H9 (cell line): Measurements from ENCODE around the gene USH2A. TPM values are rescaled to one million over a fixed set of nuclear protein-coding genes. Genes with fewer than 3 reads are reported as not detected.

Experiments
- DNase-seq: peaks from one replicate; pipeline ENCODE4 v3.0.0-alpha.2; 2017
- H2AFZ ChIP-seq: one replicate; pipeline ENCODE4 v1.6.1; 2013; ENCODE audit warnings: mild to moderate bottlenecking, low read length, control low read depth, moderate library complexity
- H2AK5ac ChIP-seq: 2 replicates; pipeline ENCODE4 v1.6.1; 2013; ENCODE audit warnings: low read length, control low read depth, mixed read lengths; ENCODE audit not compliant: insufficient read length
- H2BK120ac ChIP-seq: one replicate; pipeline ENCODE4 v1.6.1; 2013; ENCODE audit warnings: low read depth, mild to moderate bottlenecking, low read length, control low read depth, inconsistent platforms; ENCODE audit not compliant: poor library complexity, severe bottlenecking
- H2BK12ac ChIP-seq: 2 replicates; pipeline ENCODE4 v1.6.1; 2013; ENCODE audit warnings: low read length, control low read depth, mixed read lengths, low read depth; ENCODE audit not compliant: insufficient read length
- H2BK15ac ChIP-seq: 2 replicates; pipeline ENCODE4 v1.6.1; 2013; ENCODE audit warnings: low read depth, low read length, control low read depth
- H2BK20ac ChIP-seq: one replicate; pipeline ENCODE4 v1.6.1; 2013; ENCODE audit warnings: low read depth, mild to moderate bottlenecking, low read length, control low read depth, inconsistent platforms; ENCODE audit not compliant: poor library complexity, severe bottlenecking
- H2BK5ac ChIP-seq: 2 replicates; pipeline ENCODE4 v1.6.1; 2013; ENCODE audit warnings: low read length, control low read depth, mixed read lengths; ENCODE audit not compliant: insufficient read length
- H3K14ac ChIP-seq: 2 replicates; pipeline ENCODE4 v1.6.1; 2013; ENCODE audit warnings: low read length, control low read depth; ENCODE audit not compliant: insufficient read depth
- H3K18ac ChIP-seq: 2 replicates; pipeline ENCODE4 v1.6.1; 2013; ENCODE audit warnings: low read depth, mild to moderate bottlenecking, mixed read lengths, low read length, control low read depth; ENCODE audit not compliant: insufficient read length
- H3K23ac ChIP-seq: 2 replicates; pipeline ENCODE4 v1.6.1; 2013; ENCODE audit warnings: low read length, control low read depth, mixed read lengths, low read depth; ENCODE audit not compliant: insufficient read length
- H3K23me2 ChIP-seq: 2 replicates; pipeline ENCODE4 v1.6.1; 2013; ENCODE audit warnings: low read depth, mild to moderate bottlenecking, mixed read lengths, low read length, control low read depth; ENCODE audit not compliant: insufficient read length, poor library complexity, severe bottlenecking
- H3K27ac ChIP-seq: 2 replicates; pipeline ENCODE4 v1.5.1; 2013; ENCODE audit warnings: low read length, control low read depth, mixed read lengths, low read depth; ENCODE audit not compliant: insufficient read length
- H3K27me3 ChIP-seq: 2 replicates; pipeline ENCODE4 v1.6.1; 2013; ENCODE audit warnings: low read length, control low read depth, inconsistent platforms; ENCODE audit not compliant: insufficient read depth
- H3K4ac ChIP-seq: 2 replicates; pipeline ENCODE4 v1.6.1; 2013; ENCODE audit warnings: low read depth, mild to moderate bottlenecking, control low read depth, inconsistent platforms, low read length, moderate library complexity
- H3K4me1 ChIP-seq: 2 replicates; pipeline ENCODE4 v1.6.1; 2013; ENCODE audit warnings: low read length, control low read depth, inconsistent platforms; ENCODE audit not compliant: insufficient read depth
- H3K4me2 ChIP-seq: 2 replicates; pipeline ENCODE4 v1.6.1; 2013; ENCODE audit warnings: low read length, control low read depth, mixed read lengths; ENCODE audit not compliant: insufficient read length, insufficient read depth
- H3K56ac ChIP-seq: 2 replicates; pipeline ENCODE4 v1.6.1; 2013; ENCODE audit warnings: low read depth, mild to moderate bottlenecking, mixed read lengths, low read length, control low read depth; ENCODE audit not compliant: insufficient read length
- H3K79me1 ChIP-seq: 2 replicates; pipeline ENCODE4 v1.6.1; 2013; ENCODE audit warnings: low read depth, mild to moderate bottlenecking, moderate library complexity, low read length, control low read depth, inconsistent platforms; ENCODE audit not compliant: insufficient read depth, poor library complexity, severe bottlenecking
- H3K79me2 ChIP-seq: 2 replicates; pipeline ENCODE4 v1.6.1; 2013; ENCODE audit warnings: low read length, control low read depth, inconsistent platforms; ENCODE audit not compliant: insufficient read depth
- H3K9ac ChIP-seq: 2 replicates; pipeline ENCODE4 v1.6.1; 2013; ENCODE audit warnings: low read length, control low read depth, mixed read lengths; ENCODE audit not compliant: insufficient read length; ENCODE audit errors: extremely low read depth
- H3K9me3 ChIP-seq: one replicate; pipeline ENCODE4 v1.6.1; 2013; ENCODE audit warnings: low read depth, low read length, inconsistent platforms; ENCODE audit not compliant: control insufficient read depth
- H3T11ph ChIP-seq: one replicate; pipeline ENCODE4 v1.6.1; 2013; ENCODE audit warnings: mild to moderate bottlenecking, low read length, control low read depth, inconsistent platforms
- H4K20me1 ChIP-seq: one replicate; pipeline ENCODE4 v1.6.1; 2013; ENCODE audit not compliant: control insufficient read depth, insufficient read length, insufficient read depth
- H4K5ac ChIP-seq: 2 replicates; pipeline ENCODE4 v1.6.1; 2013; ENCODE audit warnings: low read depth, mild to moderate bottlenecking, mixed read lengths, low read length, control low read depth; ENCODE audit not compliant: insufficient read length
- H4K8ac ChIP-seq: replicated peaks from 2 replicates; pipeline ENCODE4 v1.6.1; 2013; ENCODE audit warnings: low read length, control low read depth, mixed read lengths, low read depth; ENCODE audit not compliant: insufficient read length
- H4K91ac ChIP-seq: 2 replicates; pipeline ENCODE4 v1.6.1; 2013; ENCODE audit warnings: low read depth, mild to moderate bottlenecking, moderate library complexity, mixed read lengths, low read length, control low read depth; ENCODE audit not compliant: insufficient read length
- H3K27ac Mint-ChIP-seq, 3 experiments: 2 replicates in 2 of 3; 3 replicates in 1 of 3; pipeline ENCODE4 v1.8.0; 2020 to 2021; ENCODE audit warnings: mixed read lengths in 3 of 3, mild to moderate bottlenecking in 1 of 3, moderate library complexity in 1 of 3
- H3K27me3 Mint-ChIP-seq: 2 replicates; pipeline ENCODE4 v1.8.0; 2021; ENCODE audit warnings: low read depth, mild to moderate bottlenecking, moderate library complexity, mixed read lengths
- H3K36me3 Mint-ChIP-seq, 3 experiments: 2 replicates in 2 of 3; 3 replicates in 1 of 3; pipeline ENCODE4 v1.8.0; 2020 to 2021; ENCODE audit warnings: low read depth in 3 of 3, mixed read lengths in 3 of 3; ENCODE audit not compliant: insufficient read depth in 1 of 3
- H3K4me1 Mint-ChIP-seq, 2 experiments: 2 replicates each; pipeline ENCODE4 v1.8.0; 2020; ENCODE audit warnings: mixed read lengths in 2 of 2
- H3K4me3 Mint-ChIP-seq, 2 experiments: 2 replicates in 1 of 2; 3 replicates in 1 of 2; pipeline ENCODE4 v1.8.0; 2020 to 2021; ENCODE audit warnings: mild to moderate bottlenecking in 2 of 2, mixed read lengths in 2 of 2, moderate library complexity in 1 of 2
- H3K9me3 Mint-ChIP-seq, 2 experiments: 2 replicates in 1 of 2; 3 replicates in 1 of 2; pipeline ENCODE4 v1.8.0; 2020; ENCODE audit warnings: mild to moderate bottlenecking in 2 of 2, mixed read lengths in 2 of 2, moderate library complexity in 1 of 2
- WGBS: extraction: QIAGEN DNeasy Blood & Tissue Kit; methylation state at CpG from one replicate; pipeline ENCODE4 v1.1.7; 2013; ENCODE audit warnings: missing lambda C conversion rate, low lambda C conversion rate, mixed read lengths; ENCODE audit not compliant: insufficient read length; ENCODE audit errors: extremely low coverage; 5-methylcytosine and 5-hydroxymethylcytosine counted together
- total RNA-seq: library from RNA; stranded (reverse); gene quantifications from 2 replicates; pipeline ENCODE4 v1.2.1, GENCODE V29; 2021
- TF ChIP-seq, protein P1 (sequence below): fragments of 200-600 bp; sonication (generic); conservative IDR thresholded peaks from 3 replicates; pipeline ENCODE4 v1.8.0; 2021; ENCODE audit warnings: antibody characterized with exemption, mild to moderate bottlenecking

Gene USH2A
- total RNA-seq, 1 experiment from 2014 or later: 0.11 TPM

DNA sequence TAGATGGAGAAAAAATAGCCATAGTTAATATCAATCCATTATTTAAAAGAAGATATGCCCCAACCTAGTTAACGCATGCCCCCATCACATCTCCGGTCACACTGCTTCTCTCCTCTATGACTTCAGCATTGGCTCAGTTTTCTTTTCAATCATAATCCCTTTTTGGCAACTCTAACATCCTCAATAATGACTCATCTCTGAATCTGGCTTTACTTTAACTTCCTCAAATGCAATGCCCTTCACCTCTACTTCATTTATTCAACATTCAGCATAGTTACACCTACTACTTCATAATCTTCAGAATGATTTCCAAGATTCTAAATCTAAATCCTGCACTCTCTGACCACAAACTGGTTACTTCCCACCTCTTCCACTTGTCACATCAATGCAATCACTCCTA, 417.3 kb downstream of the USH2A start:
- no peak overlapping the region for H3K18ac ChIP-seq
- no peaks in the 10 kb centered on the region for H3K27me3 ChIP-seq
- H4K91ac ChIP-seq: no peak overlapping the region
- H3K23me2 ChIP-seq: no peaks in the 10 kb centered on the region
- H3K14ac ChIP-seq: no peak overlapping the region
- H4K5ac ChIP-seq: no peak overlapping the region
- H4K20me1 ChIP-seq: no peaks in the 10 kb centered on the region
- Mint-ChIP-seq H3K36me3 (peaks cover 10 to 17% (median 15%) of the 10 kb centered on the region in 3 experiments), H3K4me1 (0 out of 4 replicates have a peak, but pooled peaks cover 0 to 1% of the 10 kb centered on the region in 2 experiments), H3K27ac (no peak overlapping the region), H3K9me3 (peaks cover 9 to 15% of the 10 kb centered on the region in 2 experiments), H3K4me3 (no peak overlapping the region), H3K27me3 (no peaks in the 10 kb centered on the region)
- no peaks in the 10 kb centered on the region for H3K79me1 ChIP-seq
- no peak overlapping the region for H2AK5ac ChIP-seq
- no peak overlapping the region for H3T11ph ChIP-seq
- no peak overlapping the region for H3K23ac ChIP-seq
- H3K4me1 ChIP-seq: no peaks in the 10 kb centered on the region
- H3K9me3 ChIP-seq: no peaks in the 10 kb centered on the region
- TF ChIP-seq, protein P1, sequence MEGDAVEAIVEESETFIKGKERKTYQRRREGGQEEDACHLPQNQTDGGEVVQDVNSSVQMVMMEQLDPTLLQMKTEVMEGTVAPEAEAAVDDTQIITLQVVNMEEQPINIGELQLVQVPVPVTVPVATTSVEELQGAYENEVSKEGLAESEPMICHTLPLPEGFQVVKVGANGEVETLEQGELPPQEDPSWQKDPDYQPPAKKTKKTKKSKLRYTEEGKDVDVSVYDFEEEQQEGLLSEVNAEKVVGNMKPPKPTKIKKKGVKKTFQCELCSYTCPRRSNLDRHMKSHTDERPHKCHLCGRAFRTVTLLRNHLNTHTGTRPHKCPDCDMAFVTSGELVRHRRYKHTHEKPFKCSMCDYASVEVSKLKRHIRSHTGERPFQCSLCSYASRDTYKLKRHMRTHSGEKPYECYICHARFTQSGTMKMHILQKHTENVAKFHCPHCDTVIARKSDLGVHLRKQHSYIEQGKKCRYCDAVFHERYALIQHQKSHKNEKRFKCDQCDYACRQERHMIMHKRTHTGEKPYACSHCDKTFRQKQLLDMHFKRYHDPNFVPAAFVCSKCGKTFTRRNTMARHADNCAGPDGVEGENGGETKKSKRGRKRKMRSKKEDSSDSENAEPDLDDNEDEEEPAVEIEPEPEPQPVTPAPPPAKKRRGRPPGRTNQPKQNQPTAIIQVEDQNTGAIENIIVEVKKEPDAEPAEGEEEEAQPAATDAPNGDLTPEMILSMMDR: no peak
- H2BK12ac ChIP-seq: no peak overlapping the region
- no peak overlapping the region for H2BK15ac ChIP-seq
- no CpG with 5 or more reads among the region's 2 CpGs for WGBS
- no peak overlapping the region for H2BK120ac ChIP-seq
- no peak overlapping the region for H2AFZ ChIP-seq
- no peak overlapping the region for H3K4ac ChIP-seq
- no peak overlapping the region for H3K56ac ChIP-seq
- no peak overlapping the region for H3K9ac ChIP-seq
- H2BK5ac ChIP-seq: no peak overlapping the region
- no peak overlapping the region for H4K8ac ChIP-seq
- DNase-seq: no peak
- no peaks in the 10 kb centered on the region for H3K79me2 ChIP-seq
- H3K4me2 ChIP-seq: no peak overlapping the region
- H2BK20ac ChIP-seq: no peak overlapping the region
- H3K27ac ChIP-seq: no peak overlapping the region
